ENCODE results near the gene A2ML1.

Gene A2ML1

DNA sequence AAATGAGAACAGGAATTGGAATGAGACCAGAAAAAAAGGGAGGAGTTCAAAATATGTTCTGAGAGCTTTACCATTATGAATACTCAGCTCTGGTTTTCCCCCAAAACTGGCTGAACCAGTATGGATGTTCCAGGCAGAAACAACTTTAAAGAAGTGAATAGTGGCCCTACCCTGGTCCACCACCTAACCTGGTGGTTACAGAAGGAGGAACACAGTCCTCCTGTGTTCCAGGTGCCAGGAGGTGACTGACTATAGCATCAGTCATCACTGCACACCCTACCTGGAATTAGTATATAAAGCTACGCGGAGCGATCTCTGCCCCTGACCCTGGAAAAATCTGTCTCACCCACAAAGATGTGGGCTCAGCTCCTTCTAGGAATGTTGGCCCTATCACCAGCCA lies at the start of gene A2ML1:
Gene A2ML1 (plus strand): TSS at position 324 of the 400 bp plus-strand sequence. CDS start 31 bp downstream, at position 355.
- Histone ChIP-seq H3K9ac (ENCODE audit: low read length) (peak within 1 kb of the TSS; percentile 5; the same call in 1 of the 2 replicates), H3K27me3 (ENCODE audit: low read depth, low read length) (no peaks in the 10 kb centered on the region), H3K4me3 (ENCODE audit: low read length) (peak within 1 kb of the TSS; percentile 26), H3K36me3 (replicated peaks; ENCODE audit: low read depth, low read length) (no peaks in the 10 kb centered on the region), H3K79me2 (ENCODE audit: low read length) (no peaks in the 10 kb centered on the region), H3K9me3 (ENCODE audit: insufficient read depth, low read length) (no peaks in the 10 kb centered on the region), H2AFZ (ENCODE audit: low read depth, low read length) (peak within 1 kb of the TSS; percentile 84), H3K4me1 (ENCODE audit: low read length) (peaks cover 16% of the 10 kb centered on the region), H3K4me2 (ENCODE audit: low read length) (peak within 1 kb of the TSS; percentile 40), H4K20me1 (ENCODE audit: insufficient read depth, low read length) (no peaks in the 10 kb centered on the region), H3K27ac (ENCODE audit: low read length) (no peak within 1 kb of the TSS)
- TF ChIP-seq, protein P1, sequence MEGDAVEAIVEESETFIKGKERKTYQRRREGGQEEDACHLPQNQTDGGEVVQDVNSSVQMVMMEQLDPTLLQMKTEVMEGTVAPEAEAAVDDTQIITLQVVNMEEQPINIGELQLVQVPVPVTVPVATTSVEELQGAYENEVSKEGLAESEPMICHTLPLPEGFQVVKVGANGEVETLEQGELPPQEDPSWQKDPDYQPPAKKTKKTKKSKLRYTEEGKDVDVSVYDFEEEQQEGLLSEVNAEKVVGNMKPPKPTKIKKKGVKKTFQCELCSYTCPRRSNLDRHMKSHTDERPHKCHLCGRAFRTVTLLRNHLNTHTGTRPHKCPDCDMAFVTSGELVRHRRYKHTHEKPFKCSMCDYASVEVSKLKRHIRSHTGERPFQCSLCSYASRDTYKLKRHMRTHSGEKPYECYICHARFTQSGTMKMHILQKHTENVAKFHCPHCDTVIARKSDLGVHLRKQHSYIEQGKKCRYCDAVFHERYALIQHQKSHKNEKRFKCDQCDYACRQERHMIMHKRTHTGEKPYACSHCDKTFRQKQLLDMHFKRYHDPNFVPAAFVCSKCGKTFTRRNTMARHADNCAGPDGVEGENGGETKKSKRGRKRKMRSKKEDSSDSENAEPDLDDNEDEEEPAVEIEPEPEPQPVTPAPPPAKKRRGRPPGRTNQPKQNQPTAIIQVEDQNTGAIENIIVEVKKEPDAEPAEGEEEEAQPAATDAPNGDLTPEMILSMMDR (IDR thresholded peaks at IDR 0.05; ENCODE audit: low read depth, low read length) = no peak
- no peak for TF ChIP-seq EZH2phosphoT487 (IDR thresholded peaks at IDR 0.05; ENCODE audit: low read depth)

DNA sequence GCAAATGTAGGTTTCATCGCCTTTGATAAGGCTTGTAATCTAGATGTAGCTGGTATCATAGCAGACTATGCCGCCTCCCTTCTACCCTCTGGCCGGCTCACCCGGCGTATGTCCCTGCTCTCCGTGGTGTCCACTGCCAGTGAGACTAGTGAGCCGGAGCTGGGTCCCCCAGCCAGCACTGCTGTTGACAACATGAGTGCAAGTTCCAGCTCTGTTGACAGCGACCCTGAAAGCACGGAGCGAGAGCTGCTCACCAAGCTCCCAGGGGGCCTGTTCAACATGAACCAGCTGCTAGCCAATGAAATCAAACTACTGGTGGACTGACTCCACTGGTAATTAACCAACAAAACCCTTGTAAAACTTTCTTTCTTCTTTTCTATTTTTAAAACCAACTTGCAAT lies 49.0 kb upstream of the A2ML1 start:
- no peak overlapping the region for H3K4me3 ChIP-seq (ENCODE audit: low read length)
- no peak overlapping the region for H3K4me2 ChIP-seq (ENCODE audit: low read length)
- H3K4me1 ChIP-seq (ENCODE audit: low read length) = no peaks in the 10 kb centered on the region
- no peak overlapping the region for H2AFZ ChIP-seq (ENCODE audit: low read depth, low read length)
- no peak overlapping the region for H3K9ac ChIP-seq (ENCODE audit: low read length)
- no peak overlapping the region for H3K27ac ChIP-seq (ENCODE audit: low read length)
- no peaks in the 10 kb centered on the region for H4K20me1 ChIP-seq (ENCODE audit: insufficient read depth, low read length)
- TF ChIP-seq, protein P1 (IDR thresholded peaks at IDR 0.05; ENCODE audit: low read depth, low read length) = no peak
- no peak for TF ChIP-seq EZH2phosphoT487 (IDR thresholded peaks at IDR 0.05; ENCODE audit: low read depth)
- no peaks in the 10 kb centered on the region for H3K9me3 ChIP-seq (ENCODE audit: insufficient read depth, low read length)
- H3K79me2 ChIP-seq (ENCODE audit: low read length) = no peaks in the 10 kb centered on the region
- H3K36me3 ChIP-seq (replicated peaks; ENCODE audit: low read depth, low read length) = no peaks in the 10 kb centered on the region
- H3K27me3 ChIP-seq (ENCODE audit: low read depth, low read length) = no peaks in the 10 kb centered on the region

DNA sequence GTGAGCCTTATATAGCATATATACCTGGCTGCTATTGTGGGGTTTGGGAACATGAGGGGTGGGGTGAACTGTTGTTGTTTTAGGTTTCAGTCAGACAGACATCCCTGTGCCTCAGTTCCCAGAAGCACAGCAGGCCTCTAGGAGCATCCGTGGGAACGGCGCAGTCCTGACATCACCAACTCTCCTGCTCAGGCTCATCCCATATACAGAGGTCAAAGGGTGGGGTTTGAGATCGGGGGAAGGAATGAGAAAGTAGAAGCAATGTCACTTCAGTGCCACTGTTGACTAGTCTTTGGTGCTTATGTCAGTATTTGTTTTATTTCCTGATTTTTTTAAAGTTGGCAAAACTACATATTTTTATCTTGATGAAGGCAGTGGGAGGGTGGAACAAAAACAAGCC lies 43.1 kb upstream of the A2ML1 start:
- no peaks in the 10 kb centered on the region for H3K27me3 ChIP-seq (ENCODE audit: low read depth, low read length)
- H3K27ac ChIP-seq (ENCODE audit: low read length) = no peak overlapping the region
- peaks cover 5% of the 10 kb centered on the region for H3K36me3 ChIP-seq (replicated peaks; ENCODE audit: low read depth, low read length)
- H4K20me1 ChIP-seq (ENCODE audit: insufficient read depth, low read length) = no peaks in the 10 kb centered on the region
- H3K9ac ChIP-seq (ENCODE audit: low read length) = no peak overlapping the region
- H3K9me3 ChIP-seq (ENCODE audit: insufficient read depth, low read length) = no peaks in the 10 kb centered on the region
- TF ChIP-seq EZH2phosphoT487 (IDR thresholded peaks at IDR 0.05; ENCODE audit: low read depth) = no peak
- TF ChIP-seq, protein P1 (IDR thresholded peaks at IDR 0.05; ENCODE audit: low read depth, low read length) = no peak
- no peak overlapping the region for H3K4me2 ChIP-seq (ENCODE audit: low read length)
- no peaks in the 10 kb centered on the region for H3K4me1 ChIP-seq (ENCODE audit: low read length)
- no peaks in the 10 kb centered on the region for H3K79me2 ChIP-seq (ENCODE audit: low read length)
- no peak overlapping the region for H3K4me3 ChIP-seq (ENCODE audit: low read length)
- H2AFZ ChIP-seq (ENCODE audit: low read depth, low read length) = no peak overlapping the region

DNA sequence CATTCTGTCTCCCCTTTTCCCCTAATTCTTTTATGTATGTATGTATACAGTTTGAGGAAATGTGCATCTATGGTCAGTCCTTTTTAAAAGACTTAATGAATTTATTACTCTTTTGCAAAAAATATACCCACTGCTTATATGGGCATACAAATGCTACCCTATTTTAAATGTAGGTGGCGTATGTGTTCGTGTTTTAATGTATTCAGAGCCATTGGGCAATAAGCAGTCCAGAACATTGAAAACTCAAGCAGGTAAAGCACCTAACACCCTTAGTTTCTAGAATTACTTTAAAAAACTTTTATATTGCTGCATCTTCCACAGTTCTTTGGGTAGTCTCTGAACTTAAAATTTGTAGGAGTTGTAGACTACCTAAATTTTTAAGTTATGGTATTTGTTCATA lies 42.6 kb upstream of the A2ML1 start:
- H3K4me1 ChIP-seq (ENCODE audit: low read length) = no peaks in the 10 kb centered on the region
- H3K4me2 ChIP-seq (ENCODE audit: low read length) = no peak overlapping the region
- H3K4me3 ChIP-seq (ENCODE audit: low read length) = no peak overlapping the region
- no peak overlapping the region for H3K9ac ChIP-seq (ENCODE audit: low read length)
- H3K9me3 ChIP-seq (ENCODE audit: insufficient read depth, low read length) = no peaks in the 10 kb centered on the region
- no peak for TF ChIP-seq EZH2phosphoT487 (IDR thresholded peaks at IDR 0.05; ENCODE audit: low read depth)
- TF ChIP-seq, protein P1 (IDR thresholded peaks at IDR 0.05; ENCODE audit: low read depth, low read length) = peak; percentile 41
- no peak overlapping the region for H2AFZ ChIP-seq (ENCODE audit: low read depth, low read length)
- no peaks in the 10 kb centered on the region for H4K20me1 ChIP-seq (ENCODE audit: insufficient read depth, low read length)
- H3K27ac ChIP-seq (ENCODE audit: low read length) = no peak overlapping the region
- H3K79me2 ChIP-seq (ENCODE audit: low read length) = no peaks in the 10 kb centered on the region
- H3K27me3 ChIP-seq (ENCODE audit: low read depth, low read length) = no peaks in the 10 kb centered on the region
- peaks cover 5% of the 10 kb centered on the region for H3K36me3 ChIP-seq (replicated peaks; ENCODE audit: low read depth, low read length)
